ENCODE results near the gene SELENOO. TPM values are rescaled to one million over a fixed set of nuclear protein-coding genes. Genes with fewer than 3 reads are reported as not detected.

Gene SELENOO
- total RNA-seq, 2 experiments from 2014 or later, result 27.9 to 33.3 TPM

GRCh38 chr22:50260801-50261614, 60.2 kb downstream of the SELENOO start:
- Mint-ChIP-seq H3K27ac (no peak overlapping the region), H3K4me1 (peaks cover 4% of the 10 kb centered on the region), H3K4me3 (no peak overlapping the region), H3K27me3 (peaks cover 11% of the 10 kb centered on the region), H3K9me3 (no peaks in the 10 kb centered on the region), H3K36me3 (no peaks in the 10 kb centered on the region)
- POLR2A ChIA-PET, result interaction anchor here (3.7 kb wide), 1 partner anchor 9 kb away, joined by 26 read pairs; the partner anchor contains the start of gene HDAC10
- DNase-seq (peak; percentile 67), ATAC-seq (ENCODE audit: low read depth) (peak; percentile 35)

GRCh38 chr22:50261615-50262459, 61.0 kb downstream of the SELENOO start, which contains the start of gene MAPK12:
Gene MAPK12, minus strand, starts transcription at chr22:50261683. Its CDS starts 174 bp downstream, at chr22:50261509.
- no peak for ATAC-seq (ENCODE audit: low read depth)
- H3K36me3 Mint-ChIP-seq, result no peaks in the 10 kb centered on the region
- DNase-seq, result no peak
- POLR2A ChIA-PET, result interaction anchor here (1.4 to 3.7 kb wide), 2 partner anchors 10 to 264 kb away, joined by 3 to 26 read pairs; partner anchors contain the start of genes HDAC10 and SCO2
- H3K9me3 Mint-ChIP-seq, result no peaks in the 10 kb centered on the region
- H3K4me3 Mint-ChIP-seq, result peak within 1 kb of the TSS; percentile 64
- peaks cover 11% of the 10 kb centered on the region for H3K27me3 Mint-ChIP-seq
- peaks cover 4% of the 10 kb centered on the region for H3K4me1 Mint-ChIP-seq
- no peak within 1 kb of the TSS for H3K27ac Mint-ChIP-seq

- Mint-ChIP-seq H3K4me3 (peak overlapping the region; percentile 64), H3K4me1 (peaks cover 4% of the 10 kb centered on the region), H3K27me3 (peaks cover 11% of the 10 kb centered on the region), H3K36me3 (no peaks in the 10 kb centered on the region), H3K9me3 (no peaks in the 10 kb centered on the region), H3K27ac (no peak overlapping the region)
- POLR2A ChIA-PET, result interaction anchor here (0.6 to 3.7 kb wide), 4 partner anchors 11 to 263 kb away, joined by 3 to 26 read pairs (median 4); partner anchors contain the start of genes HDAC10 and SCO2
- no peak for DNase-seq
- no peak for ATAC-seq (ENCODE audit: low read depth)
These were observed 61.7 kb downstream of the SELENOO start for GRCh38 chr22:50262460-50262911.

GRCh38 chr22:50262973-50263617, 62.3 kb downstream of the SELENOO start:
- Mint-ChIP-seq H3K4me1 (peaks cover 5% of the 10 kb centered on the region), H3K27ac (no peak overlapping the region), H3K36me3 (no peaks in the 10 kb centered on the region), H3K9me3 (no peaks in the 10 kb centered on the region), H3K27me3 (peaks cover 11% of the 10 kb centered on the region), H3K4me3 (no peak overlapping the region)
- DNase-seq, result no peak
- POLR2A ChIA-PET, result interaction anchor here (0.6 to 3.7 kb wide), 4 partner anchors 12 to 262 kb away, joined by 3 to 26 read pairs (median 4); partner anchors contain the start of genes HDAC10 and SCO2
- no peak for ATAC-seq (ENCODE audit: low read depth)

- H3K36me3 Mint-ChIP-seq, result no peaks in the 10 kb centered on the region
- peaks cover 10% of the 10 kb centered on the region for H3K4me1 Mint-ChIP-seq
- no peak overlapping the region for H3K27ac Mint-ChIP-seq
- no peak overlapping the region for H3K4me3 Mint-ChIP-seq
- DNase-seq (no peak), ATAC-seq (ENCODE audit: low read depth) (no peak)
- POLR2A ChIA-PET, result interaction anchor here (3.7 kb wide), 1 partner anchor 13 kb away, joined by 26 read pairs; the partner anchor contains the start of gene HDAC10
- H3K9me3 Mint-ChIP-seq, result no peaks in the 10 kb centered on the region
- peaks cover 8% of the 10 kb centered on the region for H3K27me3 Mint-ChIP-seq
These were observed 63.4 kb downstream of the SELENOO start for GRCh38 chr22:50264104-50264745.

- no peak for DNase-seq
- Mint-ChIP-seq H3K4me3 (no peak overlapping the region), H3K27ac (no peak overlapping the region), H3K36me3 (no peaks in the 10 kb centered on the region), H3K4me1 (peaks cover 10% of the 10 kb centered on the region), H3K9me3 (no peaks in the 10 kb centered on the region), H3K27me3 (peaks cover 8% of the 10 kb centered on the region)
- POLR2A ChIA-PET, result no interaction called here
- no peak for ATAC-seq (ENCODE audit: low read depth)
These were observed 64.3 kb downstream of the SELENOO start for GRCh38 chr22:50264946-50265669.

- ATAC-seq (ENCODE audit: low read depth) (no peak), DNase-seq (no peak)
- Mint-ChIP-seq H3K27ac (no peak overlapping the region), H3K36me3 (no peaks in the 10 kb centered on the region), H3K4me1 (peaks cover 11% of the 10 kb centered on the region), H3K4me3 (no peak overlapping the region), H3K27me3 (peaks cover 7% of the 10 kb centered on the region), H3K9me3 (no peaks in the 10 kb centered on the region)
- POLR2A ChIA-PET, result interaction anchor here (1.4 to 1.5 kb wide), 2 partner anchors 13 to 23 kb away, joined by 3 read pairs; no protein-coding TSS in a partner anchor
These were observed 66.2 kb downstream of the SELENOO start for GRCh38 chr22:50266994-50267393.

Other genes with a start within 250 kb of the SELENOO start
- gene PIM3, start 240.2 kb upstream of the SELENOO start, total RNA-seq, result 10 to 100 TPM; 44.3 to 48.5 TPM
- gene IL17REL, start 188.2 kb upstream of the SELENOO start, total RNA-seq, result not detected
- gene TTLL8, start 142.7 kb upstream of the SELENOO start, total RNA-seq, result not detected
- 1 to 10 TPM; 4.2 to 4.9 TPM for gene MLC1, start 115.6 kb upstream of the SELENOO start, total RNA-seq
- not detected for gene MOV10L1, start 111.0 kb upstream of the SELENOO start, total RNA-seq
- under 1 TPM; 0.11 TPM for gene PANX2, start 30.3 kb upstream of the SELENOO start, total RNA-seq
- 100 to 1,000 TPM; 116 to 121 TPM for gene TRABD, start 15.1 kb upstream of the SELENOO start, total RNA-seq
- 10 to 100 TPM; 92.2 to 94.5 TPM for gene TUBGCP6, start 44.0 kb downstream of the SELENOO start, total RNA-seq
- 100 to 1,000 TPM in 1 of 2 experiments, 10 to 100 TPM in 1; 99.1 to 111 TPM for gene HDAC10, start 50.3 kb downstream of the SELENOO start, total RNA-seq
- gene MAPK12, start 60.7 kb downstream of the SELENOO start, total RNA-seq, result 1 to 10 TPM; 3.1 to 3.6 TPM
- gene MAPK11, start 69.4 kb downstream of the SELENOO start, total RNA-seq, result 1 to 10 TPM; 7.9 to 8.5 TPM
- gene PLXNB2, start 106.6 kb downstream of the SELENOO start, total RNA-seq, result 10 to 100 TPM; 43.0 to 45.8 TPM
- gene DENND6B, start 126.0 kb downstream of the SELENOO start, total RNA-seq, result 1 to 10 TPM; 8.8 to 9.5 TPM
- gene PPP6R2, start 142.3 kb downstream of the SELENOO start, total RNA-seq, result 10 to 100 TPM; 81.6 to 86.8 TPM